Liver (tissue), 9 donors: Measurements from ENCODE around the gene SMIM28. TPM values are rescaled to one million over a fixed set of nuclear protein-coding genes. Genes with fewer than 3 reads are reported as not detected.

Experiments used
- DNase-seq: peaks from one replicate; pipeline ENCODE4 v3.0.0-alpha.2; 2017; ENCODE audit warnings: low spot score
- H3K27ac ChIP-seq, 2 donors: one replicate each; pipeline ENCODE4 v1.7.0; 2013; ENCODE audit warnings: inconsistent platforms in 2 of 2, low read length in 2 of 2, control low read depth in 1 of 2, low read depth in 1 of 2, mild to moderate bottlenecking in 1 of 2
- H3K27me3 ChIP-seq, 4 donors: one replicate each; pipeline versions ENCODE4 v1.6.1 to v1.7.0; 2013; ENCODE audit warnings: low read length in 3 of 4, inconsistent platforms in 1 of 4, mild to moderate bottlenecking in 1 of 4, moderate library complexity in 1 of 4; ENCODE audit not compliant: control insufficient read depth in 4 of 4, insufficient read depth in 4 of 4
- H3K36me3 ChIP-seq, 4 donors: one replicate each; pipeline versions ENCODE4 v1.6.1 to v1.7.0; 2013; ENCODE audit warnings: low read length in 3 of 4, mild to moderate bottlenecking in 3 of 4, low read depth in 1 of 4, moderate library complexity in 1 of 4; ENCODE audit not compliant: control insufficient read depth in 4 of 4, insufficient read depth in 3 of 4
- H3K4me1 ChIP-seq, 4 donors: one replicate each; pipeline versions ENCODE4 v1.6.1 to v1.7.0; 2013; ENCODE audit warnings: low read length in 3 of 4, mild to moderate bottlenecking in 3 of 4, moderate library complexity in 1 of 4; ENCODE audit not compliant: control insufficient read depth in 4 of 4, insufficient read depth in 4 of 4
- H3K4me3 ChIP-seq, 3 donors: one replicate each; pipeline versions ENCODE4 v1.6.1 to v1.7.0; 2013; ENCODE audit warnings: low read length in 3 of 3, control low read depth in 1 of 3, low read depth in 1 of 3, mild to moderate bottlenecking in 1 of 3
- H3K9ac ChIP-seq, 2 donors: one replicate each; pipeline ENCODE4 v1.7.0; 2013; ENCODE audit warnings: low read length in 2 of 2, mild to moderate bottlenecking in 2 of 2, moderate library complexity in 2 of 2, control low read depth in 1 of 2, low read depth in 1 of 2
- H3K9me3 ChIP-seq, 4 donors: one replicate each; pipeline versions ENCODE4 v1.6.1 to v1.7.0; 2013; ENCODE audit warnings: low read length in 3 of 4; ENCODE audit not compliant: control insufficient read depth in 4 of 4
- EGR1 ChIP-seq, 2 donors: IDR thresholded peaks; 2 replicates each; pipeline ENCODE4 v1.6.1; 2016 to 2018; ENCODE audit warnings: antibody characterized with exemption in 2 of 2, low read depth in 2 of 2
- FOXA1 ChIP-seq: IDR thresholded peaks from 2 replicates; pipeline ENCODE4 v1.6.1; 2016; ENCODE audit warnings: antibody characterized with exemption
- FOXA2 ChIP-seq: IDR thresholded peaks from 2 replicates; pipeline ENCODE4 v1.6.1; 2016; ENCODE audit warnings: antibody characterized with exemption
- GABPA ChIP-seq, 2 donors: IDR thresholded peaks in 1 of 2; conservative IDR thresholded peaks in 1 of 2; 2 replicates each; pipeline ENCODE4 v1.6.1; 2016; ENCODE audit warnings: antibody characterized with exemption in 2 of 2, mild to moderate bottlenecking in 1 of 2, moderate library complexity in 1 of 2
- HNF4A ChIP-seq, 2 donors: conservative IDR thresholded peaks; 2 replicates each; pipeline ENCODE4 v1.6.1; 2016; ENCODE audit warnings: antibody characterized with exemption in 2 of 2, mild to moderate bottlenecking in 2 of 2
- HNF4G ChIP-seq: IDR thresholded peaks from 2 replicates; pipeline ENCODE4 v1.6.1; 2016; ENCODE audit warnings: antibody characterized with exemption
- JUND ChIP-seq, 2 donors: IDR thresholded peaks; 2 replicates each; pipeline ENCODE4 v1.6.1; 2016; ENCODE audit warnings: antibody characterized with exemption in 2 of 2
- MAX ChIP-seq: IDR thresholded peaks from 2 replicates; pipeline ENCODE4 v1.6.1; 2016; ENCODE audit warnings: antibody characterized with exemption
- NR2F2 ChIP-seq: IDR thresholded peaks from 2 replicates; pipeline ENCODE4 v1.6.1; 2016; ENCODE audit warnings: antibody characterized with exemption
- RAD21 ChIP-seq, 2 donors: IDR thresholded peaks; 2 replicates each; pipeline ENCODE4 v1.6.1; 2016; ENCODE audit warnings: antibody characterized with exemption in 2 of 2, mild to moderate bottlenecking in 2 of 2
- REST ChIP-seq: IDR thresholded peaks from 2 replicates; pipeline ENCODE4 v1.6.1; 2016; ENCODE audit warnings: antibody characterized with exemption, mild to moderate bottlenecking
- RXRA ChIP-seq, 2 donors: IDR thresholded peaks; 2 replicates each; pipeline ENCODE4 v1.6.1; 2017 to 2018; ENCODE audit warnings: antibody characterized with exemption in 2 of 2, mild to moderate bottlenecking in 1 of 2
- SP1 ChIP-seq: IDR thresholded peaks from 2 replicates; pipeline ENCODE4 v1.6.1; 2018; ENCODE audit warnings: antibody characterized with exemption, mild to moderate bottlenecking
- TAF1 ChIP-seq: conservative IDR thresholded peaks from 2 replicates; pipeline ENCODE4 v1.6.1; 2016; ENCODE audit warnings: antibody characterized with exemption, mild to moderate bottlenecking
- YY1 ChIP-seq: IDR thresholded peaks from 2 replicates; pipeline ENCODE4 v1.6.1; 2016; ENCODE audit warnings: antibody characterized with exemption, mild to moderate bottlenecking
- ZBTB33 ChIP-seq: IDR thresholded peaks from 2 replicates; pipeline ENCODE4 v1.6.1; 2016; ENCODE audit warnings: antibody characterized with exemption
- polyA plus RNA-seq, 2 donors: library from polyadenylated mRNA; stranded (reverse) in 1 of 2; unstranded in 1 of 2; fragments of 200-250 nt in 1 of 2; fragments of >200 nt in 1 of 2; fragmentation: Nextera tagmentation in 1 of 2; extraction: Ambion mirVana in 1 of 2; gene quantifications; one replicate each; pipeline versions ENCODE4 v1.2.1 to v1.2.3, GENCODE V29; 2013 to 2015
- total RNA-seq, 2 donors: library from RNA; depleted of rRNA; stranded (reverse); fragments of >200 nt; gene quantifications; one replicate each; pipeline ENCODE4 v1.2.3, GENCODE V29; 2014
- TF ChIP-seq, protein P1 (sequence below): IDR thresholded peaks from 2 replicates; pipeline ENCODE4 v1.6.1; 2016; ENCODE audit warnings: antibody characterized with exemption
- TF ChIP-seq, protein P2 (sequence below): fragments of 150-350 bp; IDR thresholded peaks from 2 replicates; pipeline ENCODE4 v1.5.1; 2017; ENCODE audit warnings: improper control_type of control experiment, low read depth, low read length; ENCODE audit not compliant: missing input control
- donor health status: healthy.
- donor health status: healthy.
- donor health status: healthy.
- donor health status: healthy.
- donor health status: healthy.

SMIM28 gene
- total and polyA plus RNA-seq, 4 donors, result not detected

DNA sequence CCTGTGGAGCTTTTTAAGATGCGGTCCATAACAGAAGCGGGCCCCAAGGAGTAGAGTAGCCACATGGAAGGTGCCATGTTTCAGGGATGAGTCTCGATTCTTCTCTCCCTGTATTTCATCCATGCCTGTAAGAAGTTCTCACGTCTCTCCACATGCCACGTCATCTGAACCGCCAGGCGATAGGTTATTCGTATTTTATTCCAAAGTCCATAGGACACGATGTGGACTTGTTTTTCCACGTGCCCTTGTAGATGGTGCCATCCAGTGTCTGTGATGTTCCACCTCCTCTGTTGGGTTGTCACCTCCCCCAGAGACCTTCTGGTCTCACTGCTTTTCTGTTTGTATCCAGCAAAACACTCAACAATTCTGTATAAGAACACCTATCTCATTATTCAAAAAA lies 43.9 kb downstream of the SMIM28 start (continued):
- no peak for TF ChIP-seq EGR1 (IDR thresholded peaks at IDR 0.05; ENCODE audit: low read depth in 2 of 2)
- TF ChIP-seq TAF1, result no peak
- peak; percentile 73 for TF ChIP-seq YY1

- TF ChIP-seq FOXA2 (no peak), MAX (no peak), ZBTB33 (no peak), RXRA (IDR thresholded peaks at IDR 0.05) (peak in 1 of 2 donors; percentile 14), RAD21 (IDR thresholded peaks at IDR 0.05) (peak in 1 of 2 donors; percentile 20), REST (no peak), TAF1 (no peak), YY1 (peak; percentile 20), HNF4G (no peak), EGR1 (IDR thresholded peaks at IDR 0.05; ENCODE audit: low read depth in 2 of 2) (no peak), SP1 (no peak), HNF4A (conservative IDR thresholded peaks at IDR 0.05) (peak in 1 of 2 donors; percentile 17), NR2F2 (no peak), JUND (IDR thresholded peaks at IDR 0.05) (no peak), FOXA1 (no peak), GABPA (IDR thresholded peaks at IDR 0.05 in 1 of 2, conservative IDR thresholded peaks at IDR 0.05 in 1 of 2) (peak; percentile 46 to 67)
- TF ChIP-seq, protein P1, sequence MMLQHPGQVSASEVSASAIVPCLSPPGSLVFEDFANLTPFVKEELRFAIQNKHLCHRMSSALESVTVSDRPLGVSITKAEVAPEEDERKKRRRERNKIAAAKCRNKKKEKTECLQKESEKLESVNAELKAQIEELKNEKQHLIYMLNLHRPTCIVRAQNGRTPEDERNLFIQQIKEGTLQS, result no peak
- TF ChIP-seq, protein P2, sequence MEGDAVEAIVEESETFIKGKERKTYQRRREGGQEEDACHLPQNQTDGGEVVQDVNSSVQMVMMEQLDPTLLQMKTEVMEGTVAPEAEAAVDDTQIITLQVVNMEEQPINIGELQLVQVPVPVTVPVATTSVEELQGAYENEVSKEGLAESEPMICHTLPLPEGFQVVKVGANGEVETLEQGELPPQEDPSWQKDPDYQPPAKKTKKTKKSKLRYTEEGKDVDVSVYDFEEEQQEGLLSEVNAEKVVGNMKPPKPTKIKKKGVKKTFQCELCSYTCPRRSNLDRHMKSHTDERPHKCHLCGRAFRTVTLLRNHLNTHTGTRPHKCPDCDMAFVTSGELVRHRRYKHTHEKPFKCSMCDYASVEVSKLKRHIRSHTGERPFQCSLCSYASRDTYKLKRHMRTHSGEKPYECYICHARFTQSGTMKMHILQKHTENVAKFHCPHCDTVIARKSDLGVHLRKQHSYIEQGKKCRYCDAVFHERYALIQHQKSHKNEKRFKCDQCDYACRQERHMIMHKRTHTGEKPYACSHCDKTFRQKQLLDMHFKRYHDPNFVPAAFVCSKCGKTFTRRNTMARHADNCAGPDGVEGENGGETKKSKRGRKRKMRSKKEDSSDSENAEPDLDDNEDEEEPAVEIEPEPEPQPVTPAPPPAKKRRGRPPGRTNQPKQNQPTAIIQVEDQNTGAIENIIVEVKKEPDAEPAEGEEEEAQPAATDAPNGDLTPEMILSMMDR, result no peak
- Histone ChIP-seq H3K36me3 (peaks cover 4 to 22% (median 5%) of the 10 kb centered on the region in 4 donors), H3K4me1 (peaks cover 1 to 38% (median 14%) of the 10 kb centered on the region in 4 donors), H3K27ac (peak overlapping the region; percentile 75 to 82), H3K9me3 (no peaks in the 10 kb centered on the region), H3K27me3 (no peaks in the 10 kb centered on the region), H3K4me3 (no peak overlapping the region), H3K9ac (peak overlapping the region; percentile 5 to 12)
- no peak for DNase-seq
Observed at GRCh38 chr6:138422861-138423260, 45.2 kb downstream of the SMIM28 start.
